Suprapubic skin (tissue), 4 donors: ENCODE results near the gene KCTD5.
"Not testable (repeated sequence)": the region's sequence is repeated elsewhere in the genome, so short reads cannot be mapped to it uniquely, and the experiment has no call there.

Source experiments
- POLR2A ChIP-seq, 2 donors: fragments of 450-650 bp; IDR thresholded peaks; one replicate each; pipeline ENCODE4 v1.6.1; 2017; ENCODE audit warnings: antibody characterized with exemption in 2 of 2, mild to moderate bottlenecking in 2 of 2, moderate library complexity in 2 of 2
- POLR2AphosphoS5 ChIP-seq, 3 donors: sonication (generic); formaldehyde crosslinking; IDR thresholded peaks; one replicate each; pipeline ENCODE4 v1.6.1; 2017; ENCODE audit warnings: antibody characterized with exemption in 3 of 3

GRCh38 chr16:2660755-2661373 lies 21.5 kb upstream of the KCTD5 start:
- not testable (repeated sequence) for TF ChIP-seq POLR2AphosphoS5, POLR2A (IDR thresholded peaks at IDR 0.05)
